MM.1S (cell line): Measurements from ENCODE around the gene BAG5.

Source experiments
- DNase-seq: peaks from one replicate; pipeline ENCODE4 v3.0.0-alpha.2; 2015
- H2AFZ ChIP-seq: fragments of 300-600 bp; sonication (generic); 2 replicates; pipeline ENCODE4 v1.6.0; 2016; ENCODE audit warnings: antibody characterized with exemption, low read length
- H3F3A ChIP-seq: fragments of 300-600 bp; sonication (generic); 2 replicates; pipeline ENCODE4 v1.6.1; 2016; ENCODE audit warnings: mild to moderate bottlenecking, antibody characterized with exemption, low read length, moderate library complexity, mixed read lengths; ENCODE audit not compliant: insufficient read depth
- H3K27ac ChIP-seq: fragments of 300-600 bp; sonication (generic); 2 replicates; pipeline ENCODE4 v1.5.1; 2016; ENCODE audit warnings: mild to moderate bottlenecking, low read length
- H3K27me3 ChIP-seq: fragments of 300-600 bp; sonication (generic); replicated peaks from 2 replicates; pipeline ENCODE4 v1.6.0; 2016; ENCODE audit warnings: low read length; ENCODE audit not compliant: insufficient read depth
- H3K36me3 ChIP-seq: fragments of 300-600 bp; sonication (generic); replicated peaks from 2 replicates; pipeline ENCODE4 v1.6.1; 2016; ENCODE audit warnings: mild to moderate bottlenecking, low read length, mixed read lengths; ENCODE audit not compliant: insufficient read depth
- H3K4me1 ChIP-seq: fragments of 300-600 bp; sonication (generic); 2 replicates; pipeline ENCODE4 v1.6.1; 2016; ENCODE audit warnings: low read length, mixed read lengths
- H3K4me2 ChIP-seq: fragments of 300-600 bp; sonication (generic); 2 replicates; pipeline ENCODE4 v1.6.0; 2016; ENCODE audit warnings: low read depth, low read length
- H3K4me3 ChIP-seq: fragments of 300-600 bp; sonication (generic); 2 replicates; pipeline ENCODE4 v1.5.1; 2016; ENCODE audit warnings: low read length, mixed read lengths
- H3K79me2 ChIP-seq: fragments of 300-600 bp; sonication (generic); 2 replicates; pipeline ENCODE4 v1.6.1; 2016; ENCODE audit warnings: mixed run types, low read length, mixed read lengths
- H3K9ac ChIP-seq: fragments of 300-600 bp; sonication (generic); 2 replicates; pipeline ENCODE4 v1.6.1; 2016; ENCODE audit warnings: low read length, mixed read lengths
- H3K9me2 ChIP-seq: fragments of 300-600 bp; sonication (generic); replicated peaks from 2 replicates; pipeline ENCODE4 v1.6.1; 2016; ENCODE audit warnings: mild to moderate bottlenecking, low read length, mixed read lengths; ENCODE audit not compliant: insufficient read depth
- H3K9me3 ChIP-seq: fragments of 300-600 bp; sonication (generic); replicated peaks from 2 replicates; pipeline ENCODE4 v1.6.1; 2016; ENCODE audit warnings: mild to moderate bottlenecking, low read length, mixed read lengths; ENCODE audit not compliant: insufficient read depth
- H4K20me1 ChIP-seq: fragments of 300-600 bp; sonication (generic); 2 replicates; pipeline ENCODE4 v1.6.1; 2016; ENCODE audit warnings: mild to moderate bottlenecking, low read length, moderate library complexity, mixed read lengths; ENCODE audit not compliant: insufficient read depth
- EZH2 ChIP-seq: fragments of 300-600 bp; sonication (generic); optimal IDR thresholded peaks from 2 replicates; pipeline ENCODE3; 2017; ENCODE audit warnings: low read depth, mild to moderate bottlenecking, antibody characterized with exemption, low read length, mixed read lengths
- EZH2phosphoT487 ChIP-seq: fragments of 300-600 bp; sonication (generic); IDR thresholded peaks from 2 replicates; pipeline ENCODE4 v1.6.1; 2018; ENCODE audit warnings: antibody characterized with exemption, low read length
- TF ChIP-seq, protein P1 (sequence below): fragments of 300-600 bp; sonication (generic); IDR thresholded peaks from 2 replicates; pipeline ENCODE4 v1.5.1; 2016; ENCODE audit warnings: antibody characterized with exemption, low read length, mixed read lengths

Gene BAG5

GRCh38 chr14:103532216-103533136 lies 30.0 kb downstream of the BAG5 start:
- H3K4me3 ChIP-seq = no peak overlapping the region
- H3K36me3 ChIP-seq = no peaks in the 10 kb centered on the region

DNA sequence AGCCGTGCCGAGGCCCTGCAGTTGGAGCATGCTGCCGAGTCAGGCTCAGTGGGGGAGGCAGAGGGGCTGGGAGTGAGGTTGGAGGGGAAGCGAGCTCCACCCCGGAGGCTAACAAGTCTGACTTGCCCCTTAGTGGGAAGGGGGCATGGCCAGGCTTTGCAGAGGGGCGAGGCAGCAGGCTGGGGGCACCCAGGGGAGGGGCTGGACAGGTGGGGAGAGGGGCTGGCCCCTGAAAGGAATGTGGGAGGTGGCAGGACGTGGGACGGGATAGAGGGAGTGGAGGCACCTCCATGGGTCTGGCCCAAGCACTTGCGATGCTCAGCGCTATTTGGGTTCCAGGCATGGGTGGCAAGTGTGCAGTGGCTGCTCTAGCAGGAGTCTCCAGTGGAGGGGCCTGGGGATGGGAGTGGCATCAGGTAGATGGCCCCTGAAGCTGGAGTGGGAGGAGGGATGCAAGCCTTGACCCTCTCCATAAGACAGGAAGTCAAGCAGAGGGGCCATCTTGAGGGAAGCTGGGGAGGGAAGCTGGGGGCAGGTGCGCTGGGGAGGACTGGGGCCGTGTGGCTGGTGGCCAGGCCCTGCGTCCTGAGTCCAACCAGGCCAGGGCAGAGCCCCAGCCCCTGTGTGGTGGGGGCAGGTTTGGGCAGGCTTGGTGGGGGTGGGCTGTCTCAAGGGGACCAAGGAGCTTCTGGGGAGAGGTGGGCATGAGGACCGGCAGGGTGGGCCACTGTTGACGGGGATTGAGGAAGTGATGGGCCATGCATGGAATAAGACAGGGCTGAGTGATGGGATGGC lies 30.8 kb downstream of the BAG5 start:
- Histone ChIP-seq H3K9me3 (no peaks in the 10 kb centered on the region), H3K4me1 (no peaks in the 10 kb centered on the region), H3K27ac (no peak overlapping the region), H3K36me3 (no peaks in the 10 kb centered on the region), H3K4me3 (no peak overlapping the region), H3K4me2 (no peak overlapping the region), H3K27me3 (no peaks in the 10 kb centered on the region), H3F3A (no peaks in the 10 kb centered on the region), H3K9me2 (no peaks in the 10 kb centered on the region), H3K9ac (no peak overlapping the region), H4K20me1 (no peaks in the 10 kb centered on the region), H3K79me2 (peaks cover 31% of the 10 kb centered on the region), H2AFZ (no peak overlapping the region)
- DNase-seq = no peak
- TF ChIP-seq EZH2 = no peak

More at GRCh38 chr14:103532216-103533136, 30.0 kb downstream of the BAG5 start:
- DNase-seq = no peak
- H3K27me3 ChIP-seq = no peaks in the 10 kb centered on the region
- H3K9me2 ChIP-seq = no peaks in the 10 kb centered on the region
- H3K27ac ChIP-seq = no peak overlapping the region
- TF ChIP-seq EZH2phosphoT487 (no peak), EZH2 (no peak)
- TF ChIP-seq, protein P1, sequence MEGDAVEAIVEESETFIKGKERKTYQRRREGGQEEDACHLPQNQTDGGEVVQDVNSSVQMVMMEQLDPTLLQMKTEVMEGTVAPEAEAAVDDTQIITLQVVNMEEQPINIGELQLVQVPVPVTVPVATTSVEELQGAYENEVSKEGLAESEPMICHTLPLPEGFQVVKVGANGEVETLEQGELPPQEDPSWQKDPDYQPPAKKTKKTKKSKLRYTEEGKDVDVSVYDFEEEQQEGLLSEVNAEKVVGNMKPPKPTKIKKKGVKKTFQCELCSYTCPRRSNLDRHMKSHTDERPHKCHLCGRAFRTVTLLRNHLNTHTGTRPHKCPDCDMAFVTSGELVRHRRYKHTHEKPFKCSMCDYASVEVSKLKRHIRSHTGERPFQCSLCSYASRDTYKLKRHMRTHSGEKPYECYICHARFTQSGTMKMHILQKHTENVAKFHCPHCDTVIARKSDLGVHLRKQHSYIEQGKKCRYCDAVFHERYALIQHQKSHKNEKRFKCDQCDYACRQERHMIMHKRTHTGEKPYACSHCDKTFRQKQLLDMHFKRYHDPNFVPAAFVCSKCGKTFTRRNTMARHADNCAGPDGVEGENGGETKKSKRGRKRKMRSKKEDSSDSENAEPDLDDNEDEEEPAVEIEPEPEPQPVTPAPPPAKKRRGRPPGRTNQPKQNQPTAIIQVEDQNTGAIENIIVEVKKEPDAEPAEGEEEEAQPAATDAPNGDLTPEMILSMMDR = no peak
- no peaks in the 10 kb centered on the region for H3F3A ChIP-seq
- H3K9ac ChIP-seq = no peak overlapping the region
- H4K20me1 ChIP-seq = no peaks in the 10 kb centered on the region
- peaks cover 31% of the 10 kb centered on the region for H3K79me2 ChIP-seq
- H3K9me3 ChIP-seq = no peaks in the 10 kb centered on the region
- no peaks in the 10 kb centered on the region for H3K4me1 ChIP-seq
- no peak overlapping the region for H3K4me2 ChIP-seq
- H2AFZ ChIP-seq = no peak overlapping the region

DNA sequence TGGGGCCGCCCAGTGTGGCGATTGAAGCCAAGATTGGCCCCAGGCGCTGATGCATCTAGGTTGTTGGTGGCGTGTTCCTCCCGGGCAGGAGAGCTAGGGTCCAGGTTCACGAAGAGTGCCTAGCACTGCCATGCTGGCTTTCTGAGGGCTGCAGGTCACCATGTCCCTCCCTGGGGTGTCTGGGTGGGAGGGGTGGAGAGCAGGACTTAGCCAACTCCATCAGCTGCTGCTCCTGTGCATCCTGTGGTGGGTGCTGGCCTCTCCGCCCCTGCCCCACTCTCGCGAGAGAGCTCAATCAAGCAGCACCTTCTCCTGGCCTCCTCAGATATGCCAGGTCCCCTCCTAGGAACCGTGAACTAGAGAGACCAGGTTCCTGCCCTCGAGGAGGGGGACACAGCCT lies 31.6 kb downstream of the BAG5 start:
- Histone ChIP-seq H3K4me1 (no peaks in the 10 kb centered on the region), H3K79me2 (peaks cover 31% of the 10 kb centered on the region), H4K20me1 (no peaks in the 10 kb centered on the region), H3K36me3 (no peaks in the 10 kb centered on the region), H3K4me2 (no peak overlapping the region), H3K9ac (no peak overlapping the region), H3F3A (no peaks in the 10 kb centered on the region), H3K27me3 (no peaks in the 10 kb centered on the region), H3K9me3 (no peaks in the 10 kb centered on the region), H2AFZ (no peak overlapping the region), H3K27ac (no peak overlapping the region), H3K9me2 (no peaks in the 10 kb centered on the region), H3K4me3 (no peak overlapping the region)
- TF ChIP-seq EZH2 (no peak), EZH2phosphoT487 (no peak)
- TF ChIP-seq, protein P1 = no peak
- DNase-seq = no peak
